Mesendoderm (in vitro differentiated cells): Measurements from ENCODE around the gene NANS.

Experiments used
- DNase-seq: peaks from one replicate; pipeline ENCODE4 v3.0.0; 2013
- H2AK5ac ChIP-seq: 2 replicates; pipeline ENCODE4 v1.6.1; 2013; ENCODE audit warnings: low read length, inconsistent platforms
- H2BK120ac ChIP-seq: 2 replicates; pipeline ENCODE4 v1.6.1; 2013; ENCODE audit warnings: low read depth, mild to moderate bottlenecking, low read length, moderate library complexity, mixed read lengths
- H2BK15ac ChIP-seq: replicated peaks from 2 replicates; pipeline ENCODE4 v1.6.1; 2013; ENCODE audit warnings: low read depth, mild to moderate bottlenecking, moderate library complexity
- H2BK5ac ChIP-seq: 2 replicates; pipeline ENCODE4 v1.6.1; 2013; ENCODE audit warnings: low read length, inconsistent platforms
- H3K18ac ChIP-seq: 2 replicates; pipeline ENCODE4 v1.6.1; 2013; ENCODE audit warnings: mild to moderate bottlenecking, low read length, mixed read lengths
- H3K23ac ChIP-seq: one replicate; pipeline ENCODE4 v1.6.1; 2013; ENCODE audit warnings: low read length
- H3K27ac ChIP-seq: 2 replicates; pipeline ENCODE4 v1.5.1; 2013; ENCODE audit warnings: low read depth, mild to moderate bottlenecking, inconsistent platforms, low read length, moderate library complexity
- H3K27me3 ChIP-seq: 2 replicates; pipeline ENCODE4 v1.6.1; 2013; ENCODE audit warnings: low read length, control low read depth, mild to moderate bottlenecking, inconsistent platforms; ENCODE audit not compliant: insufficient read depth, poor library complexity
- H3K36me3 ChIP-seq: 2 replicates; pipeline ENCODE4 v1.6.1; 2013; ENCODE audit warnings: low read length, inconsistent platforms; ENCODE audit not compliant: control insufficient read depth, insufficient read depth
- H3K4ac ChIP-seq: one replicate; pipeline ENCODE4 v1.6.1; 2013; ENCODE audit warnings: low read depth, mild to moderate bottlenecking, low read length, moderate library complexity
- H3K4me1 ChIP-seq: 2 replicates; pipeline ENCODE4 v1.6.1; 2013; ENCODE audit warnings: low read depth, low read length, inconsistent platforms; ENCODE audit not compliant: control insufficient read depth
- H3K4me2 ChIP-seq: 2 replicates; pipeline ENCODE4 v1.6.1; 2013; ENCODE audit warnings: low read length
- H3K4me3 ChIP-seq: 2 replicates; pipeline ENCODE4 v1.5.1; 2013; ENCODE audit warnings: mild to moderate bottlenecking, low read length
- H3K56ac ChIP-seq: one replicate; pipeline ENCODE4 v1.6.1; 2013; ENCODE audit warnings: low read length
- H3K79me1 ChIP-seq: 2 replicates; pipeline ENCODE4 v1.6.1; 2013; ENCODE audit warnings: low read length, inconsistent platforms
- H3K79me2 ChIP-seq: 2 replicates; pipeline ENCODE4 v1.6.1; 2013; ENCODE audit warnings: mild to moderate bottlenecking, low read length; ENCODE audit not compliant: control insufficient read depth, insufficient read depth
- H3K9ac ChIP-seq: 2 replicates; pipeline ENCODE4 v1.6.1; 2013; ENCODE audit warnings: low read length, inconsistent platforms
- H4K5ac ChIP-seq: one replicate; pipeline ENCODE4 v1.6.1; 2013; ENCODE audit warnings: low read length
- H4K8ac ChIP-seq: one replicate; pipeline ENCODE4 v1.6.1; 2013; ENCODE audit warnings: low read depth, mild to moderate bottlenecking, control low read depth, low read length, moderate library complexity
- WGBS: extraction: QIAGEN DNeasy Blood & Tissue Kit; methylation state at CpG from one replicate; pipeline ENCODE4 v1.1.7; 2013; ENCODE audit warnings: low lambda C conversion rate, missing lambda C conversion rate; ENCODE audit not compliant: insufficient coverage; ENCODE audit errors: extremely low coverage; 5-methylcytosine and 5-hydroxymethylcytosine counted together

The NANS gene

DNA sequence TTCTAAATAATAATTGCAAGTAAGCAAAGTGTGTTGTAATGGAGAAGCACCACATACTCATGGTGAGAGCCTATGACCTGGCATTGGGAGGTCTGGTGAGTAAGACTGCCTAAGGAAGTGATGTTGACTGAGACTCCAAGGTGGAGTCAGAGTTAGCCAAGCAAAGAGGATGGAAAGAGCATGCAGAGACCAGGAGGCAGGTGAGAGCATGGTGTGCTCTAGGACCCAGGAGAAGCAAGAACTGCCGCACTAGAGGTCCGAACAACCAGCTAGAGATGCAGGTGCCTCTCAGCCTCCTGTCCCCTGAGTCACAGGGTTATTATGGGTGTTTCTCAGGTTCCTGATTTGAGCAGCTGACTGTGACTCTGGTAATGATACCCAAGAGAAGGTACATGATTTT lies 46.1 kb upstream of the NANS start:
- H2BK120ac ChIP-seq: no peak overlapping the region
- H3K4ac ChIP-seq: no peak overlapping the region
- no peak overlapping the region for H4K8ac ChIP-seq
- peaks cover 4% of the 10 kb centered on the region for H3K79me2 ChIP-seq
- H3K4me2 ChIP-seq: no peak overlapping the region
- no peak overlapping the region for H3K4me3 ChIP-seq
- no peak overlapping the region for H3K9ac ChIP-seq
- peaks cover 10% of the 10 kb centered on the region for H3K79me1 ChIP-seq
- H3K18ac ChIP-seq: no peak overlapping the region
- peak; percentile 59 for DNase-seq
- no peak overlapping the region for H2BK5ac ChIP-seq
- no peaks in the 10 kb centered on the region for H3K4me1 ChIP-seq
- H3K36me3 ChIP-seq: peaks cover 32% of the 10 kb centered on the region
- no peak overlapping the region for H4K5ac ChIP-seq
- H3K56ac ChIP-seq: no peak overlapping the region
- no CpG with 5 or more reads among the region's 2 CpGs for WGBS
- H3K27me3 ChIP-seq: no peaks in the 10 kb centered on the region
- H2BK15ac ChIP-seq: no peak overlapping the region
- no peak overlapping the region for H3K27ac ChIP-seq
- no peak overlapping the region for H2AK5ac ChIP-seq
- no peak overlapping the region for H3K23ac ChIP-seq

GRCh38 chr9:98011122-98011521 lies 45.4 kb upstream of the NANS start:
- Histone ChIP-seq H3K27me3 (no peaks in the 10 kb centered on the region), H3K4ac (no peak overlapping the region), H3K9ac (no peak overlapping the region), H3K56ac (no peak overlapping the region), H3K79me2 (peaks cover 3% of the 10 kb centered on the region), H2BK120ac (no peak overlapping the region), H4K8ac (no peak overlapping the region), H3K18ac (no peak overlapping the region), H4K5ac (no peak overlapping the region), H3K4me2 (no peak overlapping the region), H3K27ac (no peak overlapping the region), H3K23ac (no peak overlapping the region), H3K36me3 (peaks cover 26% of the 10 kb centered on the region), H2AK5ac (no peak overlapping the region), H2BK15ac (no peak overlapping the region), H3K79me1 (peaks cover 11% of the 10 kb centered on the region), H2BK5ac (no peak overlapping the region), H3K4me1 (no peaks in the 10 kb centered on the region), H3K4me3 (no peak overlapping the region)
- no peak for DNase-seq
- WGBS: 100% methylated on average over 4 of the region's 7 CpGs

DNA sequence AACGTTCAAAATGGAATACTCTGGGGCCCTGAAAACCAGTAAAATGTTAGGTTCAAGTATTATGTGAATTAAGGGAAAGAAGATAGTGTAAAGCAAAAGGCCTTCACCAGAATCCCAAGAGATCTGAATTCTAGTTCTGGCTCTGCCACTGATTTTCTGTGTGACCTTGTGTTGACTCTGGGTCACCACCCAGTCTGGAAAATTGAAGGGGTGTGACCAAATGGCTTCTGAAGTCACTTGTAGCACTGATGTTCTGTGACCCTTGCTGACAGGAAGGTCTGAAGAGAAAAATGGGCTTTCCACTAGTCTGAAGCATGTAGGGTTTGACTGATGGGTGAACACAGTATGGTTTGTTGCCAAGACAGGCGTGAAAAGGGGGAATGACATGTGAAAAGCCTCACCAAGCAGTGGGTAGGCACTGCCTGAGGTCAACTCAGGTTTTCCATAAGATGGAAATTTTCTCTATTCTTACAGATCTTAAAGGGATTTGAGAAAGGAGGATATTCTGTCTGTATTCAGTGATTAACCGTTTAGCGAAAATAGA lies 40.3 kb upstream of the NANS start:
- Histone ChIP-seq H4K5ac (no peak overlapping the region), H3K23ac (no peak overlapping the region), H4K8ac (no peak overlapping the region), H3K9ac (no peak overlapping the region), H3K79me1 (peaks cover 2% of the 10 kb centered on the region), H3K36me3 (peaks cover 23% of the 10 kb centered on the region), H3K4me3 (no peak overlapping the region), H2AK5ac (no peak overlapping the region), H3K4me2 (no peak overlapping the region), H3K27me3 (no peaks in the 10 kb centered on the region), H2BK15ac (no peak overlapping the region), H3K56ac (no peak overlapping the region), H2BK120ac (no peak overlapping the region), H3K4me1 (no peaks in the 10 kb centered on the region), H3K18ac (no peak overlapping the region), H3K27ac (no peak overlapping the region), H3K4ac (no peak overlapping the region), H3K79me2 (no peaks in the 10 kb centered on the region), H2BK5ac (no peak overlapping the region)
- no peak for DNase-seq
- 100% methylated on average over 2 of the region's 4 CpGs for WGBS

DNA sequence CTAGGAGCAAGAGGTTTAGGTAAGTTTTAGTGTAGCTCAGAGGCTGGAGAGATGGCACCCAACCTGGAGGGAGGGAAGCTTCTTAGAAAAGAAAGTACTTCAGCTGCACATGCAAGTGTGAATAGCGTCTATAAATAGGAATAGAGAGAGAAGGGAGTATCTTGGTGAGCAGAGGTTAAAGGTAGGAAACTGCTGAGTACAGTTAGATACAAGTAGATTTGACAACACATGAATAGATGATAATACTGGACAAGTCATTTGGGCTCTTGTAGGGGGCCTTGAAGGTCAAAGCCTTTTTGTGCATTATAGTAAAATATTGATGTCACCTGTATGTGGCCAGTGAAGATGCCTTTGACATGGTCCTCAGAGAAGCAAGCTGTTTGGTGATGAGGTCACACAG lies 39.2 kb upstream of the NANS start:
- H3K4me2 ChIP-seq: no peak overlapping the region
- H3K18ac ChIP-seq: no peak overlapping the region
- H3K9ac ChIP-seq: no peak overlapping the region
- no peak overlapping the region for H4K8ac ChIP-seq
- no peak overlapping the region for H3K4me3 ChIP-seq
- no peak for DNase-seq
- no peak overlapping the region for H2BK120ac ChIP-seq
- H3K56ac ChIP-seq: no peak overlapping the region
- no peak overlapping the region for H3K27ac ChIP-seq
- H2BK15ac ChIP-seq: no peak overlapping the region
- no peak overlapping the region for H3K23ac ChIP-seq
- H3K4ac ChIP-seq: no peak overlapping the region
- H4K5ac ChIP-seq: no peak overlapping the region
- no CpG with 5 or more reads among the region's 1 CpG for WGBS
- peaks cover 21% of the 10 kb centered on the region for H3K36me3 ChIP-seq
- no peaks in the 10 kb centered on the region for H3K27me3 ChIP-seq
- no peak overlapping the region for H2BK5ac ChIP-seq
- peaks cover 2% of the 10 kb centered on the region for H3K79me1 ChIP-seq
- H3K79me2 ChIP-seq: no peaks in the 10 kb centered on the region
- no peaks in the 10 kb centered on the region for H3K4me1 ChIP-seq
- H2AK5ac ChIP-seq: no peak overlapping the region

DNA sequence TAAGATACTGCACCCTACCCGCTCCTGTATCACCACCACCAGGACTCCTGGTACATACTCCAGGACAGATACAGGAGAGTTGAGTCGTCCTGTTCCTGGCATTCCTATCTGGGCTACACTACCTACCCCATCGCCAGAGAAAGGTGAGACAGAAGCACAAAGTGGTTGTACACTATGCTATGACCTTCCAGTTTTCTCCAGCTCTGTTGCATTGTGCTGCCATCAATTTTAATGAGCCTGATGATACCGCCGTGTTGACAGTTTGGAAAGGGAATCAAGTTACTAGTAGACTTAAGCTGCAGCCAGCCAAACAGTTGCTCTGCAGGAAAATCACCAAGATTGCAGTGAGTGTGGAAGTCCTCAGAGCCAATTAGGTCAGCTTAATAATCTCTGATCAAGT lies 38.2 kb upstream of the NANS start:
- no peak overlapping the region for H3K27ac ChIP-seq
- H3K27me3 ChIP-seq: no peaks in the 10 kb centered on the region
- no CpG with 5 or more reads among the region's 5 CpGs for WGBS
- no peak overlapping the region for H3K4me3 ChIP-seq
- H4K8ac ChIP-seq: no peak overlapping the region
- H3K4me1 ChIP-seq: no peaks in the 10 kb centered on the region
- no peak overlapping the region for H3K4ac ChIP-seq
- peaks cover 2% of the 10 kb centered on the region for H3K79me1 ChIP-seq
- no peak overlapping the region for H2BK5ac ChIP-seq
- H2BK120ac ChIP-seq: no peak overlapping the region
- peaks cover 19% of the 10 kb centered on the region for H3K36me3 ChIP-seq
- H2AK5ac ChIP-seq: no peak overlapping the region
- H3K4me2 ChIP-seq: no peak overlapping the region
- no peak overlapping the region for H2BK15ac ChIP-seq
- no peak overlapping the region for H3K9ac ChIP-seq
- no peak overlapping the region for H3K18ac ChIP-seq
- DNase-seq: no peak
- H3K23ac ChIP-seq: no peak overlapping the region
- H3K56ac ChIP-seq: no peak overlapping the region
- no peak overlapping the region for H4K5ac ChIP-seq
- H3K79me2 ChIP-seq: no peaks in the 10 kb centered on the region

DNA sequence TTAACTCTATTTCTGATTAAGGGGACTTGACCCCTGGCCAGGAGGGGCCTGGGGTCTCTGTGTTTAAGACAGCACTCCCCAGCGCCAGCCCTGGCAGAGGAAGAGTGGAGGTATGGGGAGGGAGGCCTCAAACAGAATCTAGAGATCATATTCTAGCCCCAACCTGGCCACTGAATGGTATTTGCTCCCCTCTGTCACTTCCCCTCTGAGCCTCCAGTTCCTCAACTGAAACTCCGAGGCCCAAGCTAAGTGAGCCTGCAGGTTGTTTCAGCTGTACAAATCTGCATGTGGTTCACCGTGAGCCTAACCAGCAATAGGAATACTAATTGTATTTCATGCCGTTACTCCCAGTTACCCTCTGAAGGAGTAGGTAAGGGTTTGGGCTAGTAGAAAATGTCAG lies 37.4 kb upstream of the NANS start:
- no peak overlapping the region for H2BK15ac ChIP-seq
- H3K18ac ChIP-seq: no peak overlapping the region
- no CpG with 5 or more reads among the region's 4 CpGs for WGBS
- H3K9ac ChIP-seq: no peak overlapping the region
- no peak overlapping the region for H3K27ac ChIP-seq
- no peak overlapping the region for H3K4ac ChIP-seq
- H3K36me3 ChIP-seq: peaks cover 19% of the 10 kb centered on the region
- no peak overlapping the region for H2AK5ac ChIP-seq
- no peak overlapping the region for H3K56ac ChIP-seq
- H4K5ac ChIP-seq: no peak overlapping the region
- no peak overlapping the region for H2BK120ac ChIP-seq
- H3K79me1 ChIP-seq: peaks cover 2% of the 10 kb centered on the region
- no peaks in the 10 kb centered on the region for H3K79me2 ChIP-seq
- H3K27me3 ChIP-seq: no peaks in the 10 kb centered on the region
- H3K4me3 ChIP-seq: no peak overlapping the region
- H4K8ac ChIP-seq: no peak overlapping the region
- DNase-seq: no peak
- H3K4me2 ChIP-seq: no peak overlapping the region
- H3K23ac ChIP-seq: no peak overlapping the region
- no peak overlapping the region for H2BK5ac ChIP-seq
- H3K4me1 ChIP-seq: no peaks in the 10 kb centered on the region
